GM21390 (cell line): ENCODE measurements around the gene SPINK5.
"Not testable (repeated sequence)": the region's sequence is repeated elsewhere in the genome, so short reads cannot be mapped to it uniquely, and the experiment has no call there.

Experiments used
- ATAC-seq: cut with Tn5 transposase; IDR thresholded peaks from one replicate; pipeline ENCODE4 v1.9.1; 2021; ENCODE audit not compliant: unreplicated experiment

The SPINK5 gene, protein sequence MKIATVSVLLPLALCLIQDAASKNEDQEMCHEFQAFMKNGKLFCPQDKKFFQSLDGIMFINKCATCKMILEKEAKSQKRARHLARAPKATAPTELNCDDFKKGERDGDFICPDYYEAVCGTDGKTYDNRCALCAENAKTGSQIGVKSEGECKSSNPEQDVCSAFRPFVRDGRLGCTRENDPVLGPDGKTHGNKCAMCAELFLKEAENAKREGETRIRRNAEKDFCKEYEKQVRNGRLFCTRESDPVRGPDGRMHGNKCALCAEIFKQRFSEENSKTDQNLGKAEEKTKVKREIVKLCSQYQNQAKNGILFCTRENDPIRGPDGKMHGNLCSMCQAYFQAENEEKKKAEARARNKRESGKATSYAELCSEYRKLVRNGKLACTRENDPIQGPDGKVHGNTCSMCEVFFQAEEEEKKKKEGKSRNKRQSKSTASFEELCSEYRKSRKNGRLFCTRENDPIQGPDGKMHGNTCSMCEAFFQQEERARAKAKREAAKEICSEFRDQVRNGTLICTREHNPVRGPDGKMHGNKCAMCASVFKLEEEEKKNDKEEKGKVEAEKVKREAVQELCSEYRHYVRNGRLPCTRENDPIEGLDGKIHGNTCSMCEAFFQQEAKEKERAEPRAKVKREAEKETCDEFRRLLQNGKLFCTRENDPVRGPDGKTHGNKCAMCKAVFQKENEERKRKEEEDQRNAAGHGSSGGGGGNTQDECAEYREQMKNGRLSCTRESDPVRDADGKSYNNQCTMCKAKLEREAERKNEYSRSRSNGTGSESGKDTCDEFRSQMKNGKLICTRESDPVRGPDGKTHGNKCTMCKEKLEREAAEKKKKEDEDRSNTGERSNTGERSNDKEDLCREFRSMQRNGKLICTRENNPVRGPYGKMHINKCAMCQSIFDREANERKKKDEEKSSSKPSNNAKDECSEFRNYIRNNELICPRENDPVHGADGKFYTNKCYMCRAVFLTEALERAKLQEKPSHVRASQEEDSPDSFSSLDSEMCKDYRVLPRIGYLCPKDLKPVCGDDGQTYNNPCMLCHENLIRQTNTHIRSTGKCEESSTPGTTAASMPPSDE

DNA sequence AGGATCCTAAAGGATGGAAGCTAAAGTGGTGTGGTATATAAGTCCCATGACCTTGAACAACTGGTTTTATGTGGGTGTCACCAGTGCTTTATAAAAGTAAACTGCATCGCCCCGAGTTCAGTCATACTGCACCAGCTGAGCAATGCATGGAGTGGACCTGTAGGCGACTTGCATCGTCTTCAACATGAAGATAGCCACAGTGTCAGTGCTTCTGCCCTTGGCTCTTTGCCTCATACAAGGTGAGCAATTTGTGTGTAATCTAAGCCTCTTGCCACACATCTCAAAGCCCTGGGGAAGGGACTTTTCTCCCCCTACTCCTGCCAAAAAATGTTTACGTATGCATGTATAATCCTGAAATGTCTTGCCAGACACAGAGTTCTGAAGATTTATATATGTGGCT, at the start of gene SPINK5:
Gene SPINK5, plus strand, starts transcription at position 120 of the 400 bp plus-strand sequence. Its CDS starts 65 bp downstream, at position 185.
- no peak for ATAC-seq

DNA sequence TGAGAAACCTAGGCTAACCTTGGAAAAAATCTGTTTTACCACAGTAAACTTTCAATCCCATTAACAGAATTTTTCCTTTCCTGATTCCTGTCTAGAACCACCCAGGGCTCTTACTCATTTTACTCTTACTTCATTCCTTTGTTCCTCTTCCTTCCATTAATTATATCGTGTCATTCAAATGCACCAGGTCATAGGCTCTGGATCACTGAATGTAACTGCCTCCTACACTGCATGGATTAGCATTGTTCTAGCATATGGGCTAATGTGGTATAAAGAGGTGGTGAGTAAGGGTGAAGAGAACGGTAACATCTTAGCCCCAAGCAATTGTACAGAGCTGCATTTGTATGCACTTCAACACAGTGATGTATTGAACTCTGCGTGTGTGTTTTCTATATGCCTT, 49.5 kb upstream of the SPINK5 start:
- no peak for ATAC-seq

DNA sequence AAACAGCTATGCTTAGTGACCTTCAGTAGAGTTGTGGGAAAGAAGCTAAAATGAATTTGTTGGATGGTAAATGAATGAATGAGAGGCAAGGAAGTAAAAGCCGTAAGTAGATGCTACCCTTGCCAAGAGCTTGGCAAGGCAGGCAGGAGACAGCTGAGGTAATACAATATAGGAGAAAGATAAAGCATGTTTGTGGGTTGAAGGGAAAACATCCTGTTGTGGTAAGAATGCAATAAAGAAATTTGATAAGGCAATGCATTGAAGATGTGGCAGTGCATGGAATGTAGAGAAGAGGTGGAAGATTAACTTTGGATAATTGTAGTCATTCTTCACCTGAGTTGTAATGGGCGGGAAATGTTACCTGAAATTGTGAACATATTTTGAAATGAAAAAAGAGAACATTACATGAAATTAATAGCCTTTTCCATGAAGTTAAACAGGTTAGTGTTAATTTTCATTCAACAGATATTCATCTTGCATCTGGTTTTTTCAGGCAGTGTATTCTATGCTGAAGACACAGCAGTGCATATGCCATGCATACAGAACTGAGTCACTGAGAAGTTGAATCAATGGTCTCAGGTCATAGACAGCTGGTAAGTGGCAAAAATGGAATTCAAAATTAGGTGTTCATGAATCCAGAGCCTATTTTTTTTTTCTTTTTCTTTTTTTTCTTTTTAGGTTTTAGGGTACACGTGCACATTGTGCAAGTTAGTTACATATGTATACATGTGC, 43.4 kb upstream of the SPINK5 start:
- ATAC-seq: no peak

DNA sequence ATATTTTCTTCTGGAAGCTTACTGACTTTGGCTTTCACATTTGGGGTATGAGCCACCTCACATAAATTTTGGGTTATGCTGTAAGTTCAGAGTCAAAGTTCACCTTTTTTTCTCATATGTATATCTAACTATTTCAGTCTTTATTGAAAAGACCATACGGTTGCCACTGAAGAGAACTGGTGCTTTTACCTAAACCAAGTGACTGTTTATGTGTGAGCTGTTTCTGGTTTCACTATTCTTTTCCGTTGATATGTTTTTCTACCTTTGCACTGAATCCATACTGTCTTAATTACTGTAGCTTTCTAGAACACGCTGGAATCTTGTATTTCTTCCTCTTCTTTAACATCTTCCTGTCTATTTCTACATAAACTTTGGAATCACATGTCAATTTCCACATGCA, 36.3 kb upstream of the SPINK5 start:
- no peak for ATAC-seq

DNA sequence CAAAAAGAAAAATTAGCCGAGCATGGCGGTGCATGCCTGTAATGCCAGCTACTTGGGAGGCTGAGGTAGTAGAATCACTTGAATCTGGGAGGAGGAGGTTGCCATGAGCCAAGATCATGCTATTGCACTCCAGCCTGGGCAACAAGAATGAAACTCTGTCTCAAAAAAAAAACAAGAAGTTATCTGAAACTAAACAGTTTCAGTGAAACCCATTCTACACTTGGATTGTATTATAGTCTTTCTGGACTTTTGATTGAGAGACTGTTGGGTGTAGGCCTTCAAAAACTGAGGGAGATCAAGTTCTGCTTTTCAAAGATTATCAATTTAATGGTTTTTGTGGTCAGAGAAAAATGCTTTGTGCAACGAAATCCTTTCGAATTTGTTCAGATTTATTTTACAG, 34.6 kb upstream of the SPINK5 start:
- ATAC-seq: no peak

DNA sequence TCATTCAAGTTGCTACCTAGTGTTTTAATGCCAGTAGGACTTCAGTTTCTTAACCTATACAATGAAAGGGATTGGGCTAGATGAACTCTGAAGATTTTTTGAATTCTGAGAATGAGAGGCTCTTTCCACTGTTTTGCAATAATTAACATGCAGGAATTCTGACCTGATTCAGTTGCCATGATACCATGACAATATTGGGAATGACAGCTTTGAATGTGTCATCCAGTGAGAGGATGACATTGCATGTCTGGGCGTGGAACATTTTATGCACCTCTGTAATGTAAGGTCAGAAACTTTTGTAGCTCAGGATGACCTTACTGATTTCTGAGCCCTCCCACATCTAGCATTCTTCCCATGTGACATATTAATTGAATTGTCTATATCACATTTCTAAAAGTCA, 30.6 kb upstream of the SPINK5 start:
- no peak for ATAC-seq

DNA sequence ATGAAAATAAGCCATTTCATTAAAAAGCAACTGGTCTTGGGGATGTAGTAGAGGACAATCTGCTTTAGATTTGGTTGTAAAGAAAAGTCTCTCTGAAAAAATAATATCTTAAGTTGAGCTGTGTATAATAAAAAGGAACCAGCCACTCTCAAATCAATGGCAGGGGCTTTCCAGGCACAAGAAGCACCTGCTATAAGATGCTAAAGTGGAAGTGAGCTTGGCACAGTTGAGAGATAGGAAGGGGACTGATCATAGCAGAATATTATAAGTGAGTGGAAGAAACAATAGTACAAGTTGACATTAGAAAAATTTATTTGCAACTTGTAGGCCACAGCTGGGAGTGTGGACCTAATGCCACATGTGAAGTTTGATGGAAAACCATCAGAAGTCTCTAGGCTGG, 28.1 kb upstream of the SPINK5 start:
- ATAC-seq: no peak

DNA sequence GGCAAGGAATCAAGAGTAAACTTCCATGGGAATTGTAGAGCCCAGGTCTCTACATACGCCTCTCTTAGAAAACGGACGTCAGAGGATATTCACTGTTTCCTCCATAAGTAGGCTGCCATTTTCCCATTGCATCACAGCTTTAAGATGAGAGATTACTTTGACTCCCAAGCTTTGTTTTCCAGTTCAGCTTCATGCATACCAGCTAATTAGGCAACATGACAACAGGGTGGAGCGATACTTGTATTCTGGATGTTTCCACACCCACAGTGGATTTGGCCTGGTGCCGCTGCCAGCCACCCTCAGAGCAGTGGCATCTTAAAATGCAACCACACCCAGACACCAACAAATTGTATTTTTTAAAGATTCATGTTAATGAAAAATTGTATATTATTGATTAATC, 20.9 kb upstream of the SPINK5 start:
- no peak for ATAC-seq

DNA sequence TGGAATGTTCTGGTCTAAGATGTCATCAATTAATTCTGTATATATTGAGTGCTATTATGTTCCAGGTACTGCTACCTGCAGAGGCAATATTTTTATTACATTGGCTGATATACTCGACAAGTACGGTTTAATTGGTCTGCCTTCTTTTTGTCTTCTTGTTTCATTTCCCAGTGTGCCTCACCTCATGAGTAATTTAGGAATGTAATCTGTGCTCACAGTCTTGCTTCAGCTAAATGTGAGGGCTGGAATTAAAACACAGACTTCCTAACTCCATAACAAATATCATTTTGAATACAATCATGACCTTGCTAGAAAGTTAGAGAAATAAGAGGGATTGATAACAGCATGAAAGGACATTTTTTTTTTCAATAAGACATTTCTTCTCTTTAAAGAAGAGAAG, 20.1 kb upstream of the SPINK5 start:
- ATAC-seq: no peak

DNA sequence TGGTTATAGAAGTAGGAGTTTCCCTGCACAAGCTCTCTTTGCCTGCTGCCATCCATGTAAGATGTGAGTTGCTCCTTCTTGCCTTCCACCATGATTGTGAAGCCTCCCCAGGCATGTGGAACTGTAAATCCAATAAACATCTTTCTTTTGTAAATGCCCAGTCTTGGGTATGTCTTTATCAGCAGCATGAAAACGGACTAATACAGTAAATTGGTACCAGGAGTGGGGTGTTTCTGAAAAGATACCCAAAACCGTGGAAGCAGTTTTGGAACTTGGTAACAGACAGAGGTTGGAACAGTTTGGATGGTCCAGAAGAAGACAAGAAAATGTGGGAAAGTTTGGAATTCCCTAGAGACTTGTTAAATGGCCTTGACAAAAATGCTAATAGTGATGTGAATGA, 8.6 kb upstream of the SPINK5 start:
- not testable (repeated sequence) for ATAC-seq

DNA sequence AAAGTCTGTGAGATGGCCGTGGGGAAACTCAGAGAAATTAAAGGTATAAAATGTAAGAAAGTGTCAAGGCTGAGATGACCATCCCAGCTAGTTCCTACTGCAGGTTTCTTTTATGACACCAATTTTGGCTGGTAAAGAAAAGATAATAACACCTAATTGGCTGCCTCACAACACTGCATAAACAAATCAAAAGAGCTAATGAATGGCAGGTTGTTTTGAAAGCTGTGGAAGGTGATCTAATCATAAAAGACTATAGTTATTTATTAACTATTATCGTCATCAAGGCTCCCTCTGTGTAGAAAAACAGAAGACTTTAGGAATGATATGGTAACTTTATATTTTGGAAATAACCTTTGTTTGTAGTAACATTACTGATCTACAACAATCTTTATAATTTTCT, 3.5 kb upstream of the SPINK5 start:
- ATAC-seq: no peak

DNA sequence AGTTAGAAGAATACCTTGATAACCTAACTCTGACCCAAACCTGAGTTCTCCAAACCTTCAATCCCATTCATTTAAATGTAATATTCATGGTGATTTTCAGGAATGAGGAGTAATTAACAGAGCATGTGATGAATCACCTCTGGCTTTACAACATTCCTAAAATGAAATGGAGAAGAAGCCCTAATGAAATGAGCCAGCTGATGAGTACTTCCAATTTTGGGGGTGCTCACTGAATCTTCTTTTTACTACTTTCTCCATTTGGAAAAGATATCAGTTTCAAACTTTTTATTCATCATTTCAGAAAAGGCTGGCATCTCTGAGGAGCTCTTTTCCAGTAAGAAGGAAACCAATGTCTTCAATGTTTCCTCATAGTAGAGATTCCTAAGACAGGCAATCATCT, 2.9 kb upstream of the SPINK5 start:
- ATAC-seq: no peak

DNA sequence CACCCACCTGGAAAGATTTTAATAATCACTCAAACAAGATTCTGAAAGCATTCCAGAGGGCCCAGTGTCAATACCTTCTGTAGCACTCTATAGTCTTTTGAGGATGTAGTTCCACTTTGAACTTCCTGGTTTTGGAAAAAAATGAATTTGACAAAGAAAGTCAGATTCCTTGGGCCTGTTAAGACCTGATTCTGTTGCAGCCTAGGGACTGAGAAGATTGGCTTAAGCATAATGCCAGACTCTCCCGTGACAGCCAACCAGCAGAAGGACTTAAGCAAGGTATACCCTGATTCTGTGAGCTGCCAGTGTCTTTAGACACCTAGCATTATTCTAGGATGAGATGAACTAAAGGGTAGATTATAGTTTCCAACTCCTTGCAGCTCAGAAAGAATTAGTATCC, 6.8 kb downstream of the SPINK5 start:
- ATAC-seq: no peak

DNA sequence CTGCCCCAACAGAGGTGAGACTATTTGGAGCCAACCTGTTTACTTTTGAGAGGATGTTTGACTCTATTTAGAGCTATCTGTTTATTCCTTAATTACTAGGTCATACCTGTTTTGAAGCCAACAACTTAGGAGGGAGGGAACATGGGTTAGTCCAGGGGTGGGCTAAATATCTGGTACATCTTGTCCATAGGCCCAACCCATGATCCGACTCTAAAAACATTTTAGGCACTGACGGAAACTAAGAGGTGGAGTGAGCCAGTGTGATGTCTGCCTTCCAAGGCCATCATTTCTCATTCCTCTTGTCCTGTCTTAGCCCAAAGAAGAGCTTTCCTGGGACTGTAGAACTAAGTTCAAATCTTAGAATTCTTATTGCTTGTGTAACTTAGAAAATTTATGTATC, 8.4 kb downstream of the SPINK5 start:
- ATAC-seq: no peak

DNA sequence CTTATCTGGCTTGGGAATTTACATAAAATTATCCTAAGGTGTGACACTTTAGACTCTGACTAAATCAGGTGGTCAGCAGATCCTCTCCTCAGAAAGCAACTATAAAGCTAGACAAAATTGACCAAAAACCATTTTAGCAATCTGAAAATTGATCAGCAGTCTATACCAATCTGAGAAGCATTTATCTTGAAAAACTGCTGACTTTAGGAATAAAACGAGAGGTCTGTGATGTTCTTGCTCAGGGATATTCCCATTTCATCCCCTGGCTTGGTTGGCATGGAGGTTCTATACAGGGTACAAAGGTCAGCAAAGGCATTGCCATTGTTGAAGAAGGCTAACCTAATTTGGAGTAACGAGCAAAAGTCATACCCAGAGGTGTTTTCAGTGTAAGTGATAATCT, 11.7 kb downstream of the SPINK5 start:
- no peak for ATAC-seq

DNA sequence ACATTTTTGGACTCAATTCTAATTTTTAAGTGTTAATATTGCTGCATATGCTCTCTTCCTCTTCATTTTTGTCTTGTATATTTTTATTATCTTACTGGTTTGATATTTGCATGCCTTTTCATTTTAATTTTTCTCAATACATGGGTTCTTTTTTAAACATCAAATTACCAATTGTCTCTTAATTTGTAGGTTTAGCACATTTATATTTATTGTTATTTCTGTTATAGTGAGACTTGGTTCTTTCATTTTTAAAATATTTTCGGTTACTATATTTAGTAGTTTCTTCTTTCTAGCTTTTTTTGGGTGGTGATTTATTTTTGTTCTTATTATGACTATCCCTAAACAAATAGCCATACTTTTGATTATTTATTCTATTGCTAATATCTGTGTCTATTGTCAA, 19.4 kb downstream of the SPINK5 start:
- no peak for ATAC-seq

DNA sequence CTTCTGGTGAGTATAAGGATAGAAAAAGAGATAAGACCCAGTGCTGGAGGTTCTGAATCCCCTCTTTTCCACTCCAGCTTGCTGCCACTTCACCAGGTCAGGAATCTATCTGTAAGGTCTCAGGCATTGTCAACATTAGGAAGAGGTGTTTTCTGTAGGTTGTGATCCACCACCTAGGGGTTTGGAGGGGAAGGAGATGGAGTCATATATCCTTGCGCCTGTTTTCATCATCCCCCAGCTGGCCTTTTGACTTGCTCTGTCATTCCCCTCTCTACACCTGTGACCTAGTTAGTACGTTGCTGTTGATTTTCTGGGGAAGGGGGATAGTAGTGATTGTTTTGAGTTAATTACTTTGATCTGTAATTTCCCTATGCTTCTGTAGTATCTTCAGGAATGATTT, 20.5 kb downstream of the SPINK5 start:
- no peak for ATAC-seq

DNA sequence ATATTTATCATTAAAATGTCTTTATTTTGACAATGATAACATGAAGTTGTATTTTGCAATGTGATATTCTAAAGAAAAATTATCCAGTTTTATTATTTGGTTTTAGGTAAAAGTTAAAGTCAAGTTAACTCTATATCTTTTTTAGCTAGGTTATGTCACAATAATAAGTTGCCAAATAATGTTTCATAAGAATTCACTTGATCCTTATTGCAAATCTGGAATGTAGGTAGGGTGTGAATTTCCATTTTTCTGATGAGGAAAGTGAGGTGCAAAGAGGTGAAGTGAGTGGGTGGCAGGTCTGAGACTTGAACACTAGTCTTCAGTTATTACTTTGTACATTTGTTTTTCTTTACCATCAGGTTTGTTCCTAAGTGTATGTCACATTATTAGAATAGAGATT, 21.5 kb downstream of the SPINK5 start:
- no peak for ATAC-seq

DNA sequence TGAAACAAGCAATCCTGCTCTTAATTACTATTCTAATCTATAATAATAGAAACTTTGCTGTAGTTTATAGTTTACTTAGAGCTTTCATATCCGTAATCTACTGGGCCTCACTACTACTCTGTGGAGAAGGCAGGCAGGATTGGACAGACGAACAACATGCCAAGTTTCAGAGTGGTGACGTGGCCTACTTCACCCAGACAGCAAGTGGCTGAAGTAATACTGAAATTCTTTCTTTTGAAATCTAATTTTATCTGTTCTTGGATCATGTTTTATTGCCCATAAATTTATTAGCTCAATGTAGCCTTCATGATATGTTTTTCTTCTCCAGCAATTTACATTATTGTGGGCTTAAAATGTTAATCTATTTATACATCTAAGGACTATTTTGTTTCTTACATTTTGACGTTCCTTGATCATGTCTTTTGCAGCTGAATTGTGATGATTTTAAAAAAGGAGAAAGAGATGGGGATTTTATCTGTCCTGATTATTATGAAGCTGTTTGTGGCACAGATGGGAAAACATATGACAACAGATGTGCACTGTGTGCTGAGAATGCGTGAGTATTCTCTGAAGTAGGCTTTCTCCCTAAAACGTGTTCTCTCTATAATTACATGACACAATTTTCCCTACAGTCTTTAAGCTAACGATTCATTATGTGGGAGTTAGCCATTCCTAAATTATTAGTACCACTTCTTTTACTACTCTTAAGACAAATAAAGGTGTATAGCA, 22.4 kb downstream of the SPINK5 start:
- ATAC-seq: no peak

DNA sequence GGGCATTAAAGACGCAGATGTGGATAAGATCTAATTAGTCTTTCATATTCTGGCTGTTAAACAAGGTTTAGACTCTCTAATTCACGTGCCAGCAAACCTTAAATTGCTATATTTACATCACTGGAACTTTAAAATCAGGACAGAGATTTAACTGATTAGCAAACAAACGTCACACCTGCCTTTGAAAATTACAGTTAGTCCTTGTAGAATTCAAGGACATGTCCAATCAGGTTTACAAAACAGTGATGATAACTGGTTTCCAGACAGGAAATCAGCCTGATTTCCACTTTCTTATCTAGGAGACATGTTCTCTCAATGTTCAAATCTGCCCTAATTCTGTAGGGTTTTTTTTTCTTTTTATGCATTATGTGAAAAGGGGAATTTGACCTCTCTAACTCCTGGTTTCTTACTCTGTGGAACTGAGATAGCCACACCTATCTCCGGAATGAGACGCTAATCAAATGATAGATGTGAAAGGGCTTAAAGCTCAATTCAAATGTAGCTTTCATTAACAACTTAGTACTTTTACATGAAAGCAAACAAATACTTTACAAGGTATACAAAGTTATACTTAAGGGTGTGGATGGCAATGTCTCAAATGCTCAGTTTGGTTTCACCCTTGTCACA, 26.5 kb downstream of the SPINK5 start:
- no peak for ATAC-seq
